HepG2 (cell line): Measurements from ENCODE around the gene GGA1. TPM values are rescaled to one million over a fixed set of nuclear protein-coding genes. Genes with fewer than 3 reads are reported as not detected.

Source experiments
- FOXO4 ChIP-seq: sonication (generic); formaldehyde crosslinking; conservative IDR thresholded peaks from 2 replicates; pipeline ENCODE4 v1.8.1; 2023; ENCODE audit warnings: missing genetic modification reagents
- HIVEP1 ChIP-seq: sonication (generic); formaldehyde crosslinking; IDR thresholded peaks from 2 replicates; pipeline ENCODE4 v1.4.0; 2020; ENCODE audit warnings: mild to moderate bottlenecking, missing genetic modification reagents
- NCOA1 ChIP-seq: sonication (generic); formaldehyde crosslinking; IDR thresholded peaks from 2 replicates; pipeline ENCODE4 v1.9.0; 2021; ENCODE audit warnings: missing genetic modification reagents
- NCOA2 ChIP-seq: sonication (generic); formaldehyde crosslinking; IDR thresholded peaks from 2 replicates; pipeline ENCODE4 v1.8.0; 2022; ENCODE audit warnings: inconsistent platforms
- POLR2A ChIP-seq, 2 experiments: IDR thresholded peaks; 2 replicates each; pipeline ENCODE4 v1.6.1; 2011; ENCODE audit warnings: low read depth in 2 of 2, low read length in 2 of 2, mild to moderate bottlenecking in 1 of 2, moderate library complexity in 1 of 2; ENCODE audit not compliant: insufficient read depth in 1 of 2
- SNAI1 ChIP-seq: sonication (generic); formaldehyde crosslinking; IDR thresholded peaks from 2 replicates; pipeline ENCODE4 v1.5.0; 2020; ENCODE audit warnings: mild to moderate bottlenecking, missing genetic modification reagents, borderline replicate concordance
- SP1 ChIP-seq, 2 experiments: fragments of 450-650 bp in 1 of 2; sonication (generic) in 1 of 2; formaldehyde crosslinking in 1 of 2; IDR thresholded peaks; 2 replicates each; pipeline versions ENCODE4 v1.4.0 to v1.6.1; 2016 to 2020; ENCODE audit warnings: missing genetic modification reagents in 1 of 2
- SP140L ChIP-seq: sonication (generic); formaldehyde crosslinking; IDR thresholded peaks from 2 replicates; pipeline ENCODE4 v1.4.0; 2020; ENCODE audit warnings: missing genetic modification reagents, borderline replicate concordance
- TEF ChIP-seq: sonication (generic); formaldehyde crosslinking; IDR thresholded peaks from 2 replicates; pipeline ENCODE4 v1.5.0; 2020; ENCODE audit warnings: missing genetic modification reagents
- TERF1 ChIP-seq: sonication (generic); formaldehyde crosslinking; IDR thresholded peaks from 2 replicates; pipeline ENCODE4 v1.8.0; 2022; ENCODE audit warnings: mild to moderate bottlenecking, missing genetic modification reagents, moderate library complexity
- U2AF1 ChIP-seq: fragments of 200-400 bp; formaldehyde crosslinking; optimal IDR thresholded peaks from 2 replicates; pipeline ENCODE3; 2017; ENCODE audit warnings: mild to moderate bottlenecking, low read depth, low read length
- UBTF ChIP-seq: sonication (generic); formaldehyde crosslinking; IDR thresholded peaks from 2 replicates; pipeline ENCODE4 v1.4.0; 2020; ENCODE audit warnings: mild to moderate bottlenecking, missing genetic modification reagents
- ZBTB4 ChIP-seq: sonication (generic); formaldehyde crosslinking; IDR thresholded peaks from 2 replicates; pipeline ENCODE4 v1.4.0; 2020; ENCODE audit warnings: missing genetic modification reagents, mild to moderate bottlenecking, borderline replicate concordance
- ZMAT5 ChIP-seq: sonication (generic); formaldehyde crosslinking; IDR thresholded peaks from 2 replicates; pipeline ENCODE4 v1.5.0; 2020; ENCODE audit warnings: mild to moderate bottlenecking, low read depth, missing genetic modification reagents, borderline replicate concordance
- ZNF143 ChIP-seq: sonication (generic); formaldehyde crosslinking; IDR thresholded peaks from 2 replicates; pipeline ENCODE4 v1.4.0; 2020; ENCODE audit warnings: missing genetic modification reagents
- ZNF550 ChIP-seq: sonication (generic); formaldehyde crosslinking; IDR thresholded peaks from 2 replicates; pipeline ENCODE4 v1.4.0; 2020; ENCODE audit warnings: mild to moderate bottlenecking, missing genetic modification reagents, borderline replicate concordance
- ZNF660 ChIP-seq: sonication (generic); formaldehyde crosslinking; IDR thresholded peaks from 2 replicates; pipeline ENCODE4 v1.5.1; 2020; ENCODE audit warnings: mild to moderate bottlenecking, low read depth, missing genetic modification reagents, borderline replicate concordance
- polyA plus RNA-seq, 8 experiments: library from polyadenylated mRNA; depleted of rRNA in 3 of 8; stranded (reverse) in 7 of 8; unstranded in 1 of 8; fragments of >200 nt; fragmentation: Illumina TruSeq in 4 of 8; extraction: Trizol in 4 of 8; gene quantifications; 2 replicates each; pipeline versions ENCODE4 v1.2.1 to v1.2.3, GENCODE V29; 2011 to 2016; ENCODE audit warnings: low read depth in 4 of 8, missing spikeins in 1 of 8, mixed read lengths in 1 of 8; ENCODE audit not compliant: insufficient read depth in 1 of 8
- total RNA-seq, 5 experiments: library from RNA; depleted of rRNA; stranded (reverse); fragments of >200 nt; fragmentation: Illumina TruSeq; extraction: Trizol; gene quantifications; 2 replicates each; pipeline ENCODE4 v1.2.3, GENCODE V29; 2016; ENCODE audit warnings: low read depth in 1 of 5

The GGA1 gene
- total and polyA plus RNA-seq, 2 of the 13 experiments (the other 11 are each of a cell fraction or from before 2014, with no cell fraction given), result 29.1 to 87.2 TPM

- TF ChIP-seq ZBTB4 (CRISPR knock-in tag), result 0 out of 2 replicates have a peak, but pooled peaks have one; percentile 68
- TF ChIP-seq HIVEP1 (CRISPR knock-in tag), result no peak
- TF ChIP-seq NCOA2, result no peak; the same call in 1 of the 2 replicates
- TF ChIP-seq SP140L (CRISPR knock-in tag), result no peak
- TF ChIP-seq POLR2A (IDR thresholded peaks at IDR 0.05; ENCODE audit: insufficient read depth in 1 of 2, low read depth in 2 of 2, low read length in 2 of 2), result peak in 1 of 2 experiments; percentile 60; a peak in 1 of 4 replicates
- peak; percentile 80 for TF ChIP-seq UBTF (CRISPR knock-in tag)
- no peak for TF ChIP-seq ZNF143 (CRISPR knock-in tag)
- no peak for TF ChIP-seq ZMAT5 (CRISPR knock-in tag)
- TF ChIP-seq SP1 (IDR thresholded peaks at IDR 0.05), result no peak
- no peak for TF ChIP-seq SP1 (CRISPR knock-in tag; IDR thresholded peaks at IDR 0.05)
- TF ChIP-seq FOXO4 (CRISPR knock-in tag), result no peak
- no peak for TF ChIP-seq SNAI1 (CRISPR knock-in tag)
- peak; percentile 31 for TF ChIP-seq U2AF1
- no peak for TF ChIP-seq TERF1 (CRISPR knock-in tag)
- no peak for TF ChIP-seq ZNF660 (CRISPR knock-in tag)
- TF ChIP-seq TEF (CRISPR knock-in tag), result no peak
- TF ChIP-seq NCOA1, result no peak
- no peak for TF ChIP-seq ZNF550
Observed at GRCh38 chr22:37631448-37632173, 23.0 kb downstream of the GGA1 start (continued).
